ENCODE results near the gene THEM5.

THEM5 gene

GRCh38 chr1:151838222-151839081 lies 15.1 kb downstream of the THEM5 start:
- peak in 1 of 2 experiments; percentile 58 for DNase-seq

GRCh38 chr1:151837884-151838221 lies 15.7 kb downstream of the THEM5 start:
- no peak for DNase-seq

GRCh38 chr1:151837197-151837596 lies 16.3 kb downstream of the THEM5 start:
- no peak for DNase-seq

- no peak for DNase-seq
These were observed 17.9 kb downstream of the THEM5 start for GRCh38 chr1:151835596-151835995.

GRCh38 chr1:151834239-151834638 lies 19.3 kb downstream of the THEM5 start:
- no peak for DNase-seq

GRCh38 chr1:151833172-151833900 lies 20.2 kb downstream of the THEM5 start:
- no peak for DNase-seq

GRCh38 chr1:151832318-151832980 lies 21.1 kb downstream of the THEM5 start:
- no peak for DNase-seq

GRCh38 chr1:151831605-151832004 lies 21.9 kb downstream of the THEM5 start, which contains the start of gene RORC:
Gene RORC (minus strand): TSS chr1:151831802. CDS start chr1:151831764, 38 bp downstream.
- DNase-seq, result no peak

- DNase-seq, result no peak
These were observed 22.3 kb downstream of the THEM5 start for GRCh38 chr1:151831256-151831591.

- no peak for DNase-seq
These were observed 23.5 kb downstream of the THEM5 start for GRCh38 chr1:151830055-151830454.

- no peak for DNase-seq
These were observed 24.0 kb downstream of the THEM5 start for GRCh38 chr1:151829352-151830046.

GRCh38 chr1:151828921-151829320 lies 24.6 kb downstream of the THEM5 start:
- DNase-seq, result no peak

- DNase-seq, result no peak
These were observed 25.7 kb downstream of the THEM5 start for GRCh38 chr1:151827853-151828252.

- DNase-seq, result peak in 1 of 2 experiments; percentile 58
These were observed 27.5 kb downstream of the THEM5 start for GRCh38 chr1:151825751-151826660.

- no peak for DNase-seq
These were observed 28.3 kb downstream of the THEM5 start for GRCh38 chr1:151825204-151825603.

GRCh38 chr1:151823175-151823574 lies 30.3 kb downstream of the THEM5 start:
- DNase-seq, result no peak

GRCh38 chr1:151822404-151822803 lies 31.1 kb downstream of the THEM5 start:
- DNase-seq, result peak; percentile 74 to 80

- DNase-seq, result no peak
These were observed 32.6 kb downstream of the THEM5 start for GRCh38 chr1:151820940-151821339.

GRCh38 chr1:151819976-151820623 lies 33.4 kb downstream of the THEM5 start:
- DNase-seq, result peak in 1 of 2 experiments; percentile 61

GRCh38 chr1:151819227-151819835 lies 34.2 kb downstream of the THEM5 start:
- DNase-seq, result no peak

GRCh38 chr1:151817353-151817730 lies 36.2 kb downstream of the THEM5 start:
- DNase-seq, result no peak
